IPS-18a (cell line): ENCODE measurements around the gene ZNF813.
A peak's percentile ranks its signal among the peaks of the same experiment; 100 is the strongest.
"Not testable (repeated sequence)": the region's sequence is repeated elsewhere in the genome, so short reads cannot be mapped to it uniquely, and the experiment has no call there.

Source experiments
- H3K27ac ChIP-seq: one replicate; pipeline ENCODE4 v1.5.1; 2013; ENCODE audit warnings: low read length
- H3K27me3 ChIP-seq: one replicate; pipeline ENCODE4 v1.6.1; 2013; ENCODE audit warnings: mild to moderate bottlenecking, low read length; ENCODE audit not compliant: control insufficient read depth, insufficient read depth
- H3K36me3 ChIP-seq: one replicate; pipeline ENCODE4 v1.6.1; 2013; ENCODE audit warnings: low read depth, low read length; ENCODE audit not compliant: control insufficient read depth
- H3K4me1 ChIP-seq: one replicate; pipeline ENCODE4 v1.6.1; 2013; ENCODE audit warnings: low read depth, low read length; ENCODE audit not compliant: control insufficient read depth
- H3K4me3 ChIP-seq: one replicate; pipeline ENCODE4 v1.5.1; 2013; ENCODE audit warnings: low read length
- H3K9ac ChIP-seq: one replicate; pipeline ENCODE4 v1.6.1; 2013; ENCODE audit warnings: mild to moderate bottlenecking, low read length, moderate library complexity
- H3K9me3 ChIP-seq: one replicate; pipeline ENCODE4 v1.6.1; 2013; ENCODE audit warnings: low read depth, low read length; ENCODE audit not compliant: control insufficient read depth

The ZNF813 gene

DNA sequence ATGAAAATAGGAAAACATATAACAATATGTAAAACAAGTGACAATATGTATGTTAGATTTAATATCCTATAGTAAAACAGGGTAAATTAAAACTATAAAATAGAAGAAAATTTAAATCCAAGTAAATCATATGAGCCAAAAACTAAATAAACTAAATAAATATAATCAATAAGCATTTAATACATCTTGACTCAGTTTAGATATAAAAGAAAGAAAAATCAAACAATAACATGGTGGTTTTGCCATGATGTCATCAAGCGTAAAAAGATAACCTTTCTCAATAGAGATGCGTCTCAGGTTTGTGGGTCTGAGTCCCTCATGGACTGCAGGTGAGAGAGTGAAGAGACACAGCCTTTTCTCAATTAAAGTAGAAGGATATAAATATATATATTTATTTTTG is 43.8 kb downstream of the ZNF813 start:
- H3K9me3 ChIP-seq = no peaks in the 10 kb centered on the region
- H3K4me1 ChIP-seq = no peaks in the 10 kb centered on the region
- no peak overlapping the region for H3K9ac ChIP-seq
- H3K27ac ChIP-seq = no peak overlapping the region
- no peaks in the 10 kb centered on the region for H3K36me3 ChIP-seq
- H3K4me3 ChIP-seq = no peak overlapping the region
- no peaks in the 10 kb centered on the region for H3K27me3 ChIP-seq

- Histone ChIP-seq H3K9ac (no peak overlapping the region), H3K9me3 (no peaks in the 10 kb centered on the region), H3K4me1 (no peaks in the 10 kb centered on the region), H3K4me3 (no peak overlapping the region), H3K27ac (no peak overlapping the region), H3K36me3 (no peaks in the 10 kb centered on the region), H3K27me3 (no peaks in the 10 kb centered on the region)
Measured at GRCh38 chr19:53511933-53512374, 44.4 kb downstream of the ZNF813 start.

GRCh38 chr19:53515047-53515446 is 47.5 kb downstream of the ZNF813 start:
- H3K9me3 ChIP-seq = not testable (repeated sequence)

GRCh38 chr19:53517114-53517741 is 49.7 kb downstream of the ZNF813 start:
- Histone ChIP-seq H3K4me3 (no peak overlapping the region), H3K9ac (no peak overlapping the region), H3K9me3 (no peaks in the 10 kb centered on the region), H3K4me1 (peaks cover 3% of the 10 kb centered on the region), H3K27ac (no peak overlapping the region), H3K27me3 (no peaks in the 10 kb centered on the region), H3K36me3 (no peaks in the 10 kb centered on the region)

More at GRCh38 chr19:53515047-53515446, 47.5 kb downstream of the ZNF813 start:
- H3K4me3 ChIP-seq, H3K4me1 ChIP-seq, H3K36me3 ChIP-seq, H3K27ac ChIP-seq, H3K9ac ChIP-seq, H3K27me3 ChIP-seq: not testable (repeated sequence)

- Histone ChIP-seq H3K27ac (no peak overlapping the region), H3K27me3 (no peaks in the 10 kb centered on the region), H3K36me3 (peaks cover 4% of the 10 kb centered on the region), H3K4me1 (peaks cover 3% of the 10 kb centered on the region), H3K9me3 (no peaks in the 10 kb centered on the region), H3K9ac (no peak overlapping the region), H3K4me3 (no peak overlapping the region)
Measured at GRCh38 chr19:53518121-53518520, 50.6 kb downstream of the ZNF813 start.

GRCh38 chr19:53518716-53519115 is 51.2 kb downstream of the ZNF813 start:
- peaks cover 8% of the 10 kb centered on the region for H3K36me3 ChIP-seq
- H3K9me3 ChIP-seq = no peaks in the 10 kb centered on the region
- no peak overlapping the region for H3K9ac ChIP-seq
- no peaks in the 10 kb centered on the region for H3K27me3 ChIP-seq
- no peak overlapping the region for H3K4me3 ChIP-seq
- H3K4me1 ChIP-seq = peaks cover 3% of the 10 kb centered on the region
- no peak overlapping the region for H3K27ac ChIP-seq

DNA sequence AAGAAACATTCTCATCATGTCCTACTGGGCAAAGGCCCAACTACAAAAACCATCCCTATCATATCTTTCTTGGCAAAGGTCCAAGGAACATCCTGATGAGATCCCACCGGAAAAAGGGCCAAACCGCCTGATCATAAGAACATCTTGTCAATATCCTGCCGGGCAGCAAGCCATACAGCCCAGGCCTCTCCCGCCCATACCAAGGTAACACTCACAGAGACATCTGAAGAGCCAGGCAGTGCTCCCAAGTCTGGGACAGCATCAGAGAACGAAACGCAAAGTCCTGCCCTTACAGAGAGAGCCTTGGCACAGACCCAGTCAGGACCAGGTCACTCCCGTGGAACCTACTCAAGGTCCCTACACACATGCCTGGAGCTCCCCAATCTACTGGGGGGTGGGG is 51.9 kb downstream of the ZNF813 start:
- Histone ChIP-seq H3K4me3 (no peak overlapping the region), H3K27me3 (no peaks in the 10 kb centered on the region), H3K9me3 (no peaks in the 10 kb centered on the region), H3K27ac (no peak overlapping the region), H3K9ac (no peak overlapping the region), H3K36me3 (peaks cover 9% of the 10 kb centered on the region), H3K4me1 (peaks cover 3% of the 10 kb centered on the region)

DNA sequence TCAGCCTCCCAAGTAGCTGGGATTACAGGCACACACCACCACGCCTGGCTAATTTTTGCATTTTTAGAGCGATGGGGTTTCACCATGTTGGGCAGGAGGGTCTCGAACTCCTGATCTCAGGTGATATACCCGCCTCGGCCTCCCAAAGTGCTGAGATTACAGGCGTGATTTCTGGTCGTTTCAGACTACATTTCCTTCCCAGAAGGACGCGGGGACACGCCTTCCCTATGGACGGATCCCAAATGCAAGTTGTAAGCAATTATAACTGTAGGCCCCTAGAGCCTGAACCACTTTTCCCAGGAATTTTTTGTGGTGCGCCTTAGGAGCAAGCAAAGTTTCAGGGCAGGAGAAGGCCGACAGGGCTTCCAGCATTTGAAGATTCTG is 52.6 kb downstream of the ZNF813 start:
- Histone ChIP-seq H3K27me3 (no peaks in the 10 kb centered on the region), H3K36me3 (peaks cover 9% of the 10 kb centered on the region), H3K4me1 (peaks cover 3% of the 10 kb centered on the region), H3K9me3 (no peaks in the 10 kb centered on the region), H3K4me3 (peak overlapping the region; percentile 89), H3K9ac (peak overlapping the region; percentile 15), H3K27ac (peak overlapping the region; percentile 10)

DNA sequence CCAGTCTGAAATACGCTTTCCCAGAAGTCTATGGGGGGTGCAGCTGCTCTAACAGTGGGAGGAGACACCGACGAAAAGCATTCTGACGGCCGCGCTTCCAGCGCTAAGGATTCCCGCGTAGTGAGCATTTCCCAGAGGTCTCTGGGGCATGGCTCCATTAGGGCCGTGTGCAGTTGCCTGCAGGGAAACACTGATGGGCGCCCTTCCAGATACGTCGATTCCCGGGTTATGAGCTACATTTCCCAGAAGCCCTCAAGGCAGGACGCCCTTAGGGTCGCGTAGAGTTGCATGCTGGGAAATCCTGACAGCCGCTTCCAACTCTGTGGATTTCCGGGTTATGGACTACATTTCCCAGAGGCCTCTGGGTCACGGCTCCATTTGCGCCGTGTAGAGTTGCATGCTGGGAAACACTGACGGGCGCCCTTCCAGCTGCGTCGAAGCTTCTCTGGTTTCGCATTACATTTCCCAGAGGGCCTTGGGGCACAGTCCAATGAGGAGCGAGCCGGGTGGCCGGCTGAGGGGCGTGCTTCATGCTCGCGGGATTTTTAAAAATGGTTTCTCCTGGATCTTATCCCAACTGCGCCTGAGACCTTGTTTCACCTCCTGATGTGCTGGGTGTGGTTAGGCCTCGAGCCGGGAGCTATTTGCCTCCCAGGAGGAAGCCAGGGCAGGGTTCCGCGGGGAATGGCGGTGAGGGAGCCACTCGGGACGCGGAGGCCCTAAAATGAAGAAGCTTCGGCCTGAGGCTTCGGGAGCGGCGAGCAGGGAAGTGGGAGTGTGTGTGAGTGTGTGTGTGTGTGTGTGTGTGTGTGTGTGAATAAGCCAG is 53.2 kb downstream of the ZNF813 start:
- Histone ChIP-seq H3K4me1 (peaks cover 3% of the 10 kb centered on the region), H3K27ac (peak overlapping the region; percentile 38), H3K9me3 (no peaks in the 10 kb centered on the region), H3K36me3 (peaks cover 9% of the 10 kb centered on the region), H3K9ac (peak overlapping the region; percentile 74), H3K27me3 (no peaks in the 10 kb centered on the region), H3K4me3 (peak overlapping the region; percentile 89)

DNA sequence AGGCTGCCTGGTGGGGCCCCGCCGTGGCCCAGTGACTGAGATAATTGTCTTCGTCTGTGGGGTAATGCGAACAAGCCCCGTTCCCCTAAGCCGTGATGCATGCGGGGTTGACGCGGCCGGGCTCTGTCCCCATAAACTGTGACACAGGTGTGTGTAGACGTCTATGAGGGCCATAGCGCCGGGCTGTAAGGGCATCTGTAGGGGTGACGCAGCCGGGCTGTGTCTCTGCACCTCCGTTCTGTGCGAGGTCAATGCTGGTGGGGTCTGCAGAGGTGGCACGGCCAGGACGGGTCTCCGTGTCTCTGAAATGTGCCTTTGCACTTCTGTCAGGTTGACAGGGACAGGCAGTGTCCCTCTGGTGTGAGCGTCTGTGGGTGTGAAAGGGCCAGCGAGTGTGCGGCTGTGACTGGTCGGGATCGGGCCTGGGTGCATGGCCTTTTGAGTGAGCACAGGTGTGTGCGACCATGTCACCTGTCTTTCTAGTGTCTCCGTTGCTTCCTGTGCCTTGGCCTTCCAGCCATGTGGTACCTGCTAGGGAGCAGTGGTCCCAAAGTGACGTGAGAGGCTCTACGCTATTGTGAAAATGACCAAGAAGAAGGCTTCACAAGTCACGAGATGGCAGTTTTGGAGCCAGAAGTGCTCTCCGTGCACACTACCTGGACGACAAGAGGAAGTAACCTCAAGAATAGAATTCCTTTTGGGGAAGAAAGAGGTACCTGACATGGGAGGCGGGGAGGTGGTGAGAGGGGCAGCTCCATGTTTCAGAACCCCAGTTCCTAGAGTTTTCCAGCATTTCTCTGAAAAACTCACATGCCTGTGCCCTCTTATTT is 54.1 kb downstream of the ZNF813 start:
- H3K9ac ChIP-seq = peak overlapping the region; percentile 74
- peak overlapping the region; percentile 38 for H3K27ac ChIP-seq
- H3K4me3 ChIP-seq = peak overlapping the region; percentile 89

DNA sequence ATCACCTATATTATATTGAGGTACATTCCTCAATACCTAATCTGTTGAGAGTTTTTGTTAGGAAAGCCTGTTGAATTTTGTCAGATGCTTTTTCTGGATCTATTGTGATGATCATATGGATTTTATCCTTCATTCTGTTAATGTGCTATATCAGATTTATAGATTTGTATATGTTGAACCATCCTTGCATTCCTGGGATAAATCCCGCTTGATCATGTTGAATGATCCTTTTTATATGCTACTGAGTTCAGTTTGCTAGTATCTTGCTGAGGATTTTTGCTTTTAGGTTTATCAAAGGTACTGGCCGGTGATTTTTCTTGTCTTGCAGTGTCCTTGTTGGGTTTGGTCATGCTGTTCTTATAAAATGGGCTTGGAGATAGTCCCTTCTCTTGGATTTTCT is 58.4 kb downstream of the ZNF813 start:
- H3K4me3 ChIP-seq = no peak overlapping the region
- peaks cover 3% of the 10 kb centered on the region for H3K9me3 ChIP-seq
- H3K4me1 ChIP-seq = peaks cover 3% of the 10 kb centered on the region
- no peak overlapping the region for H3K27ac ChIP-seq
- H3K36me3 ChIP-seq = peaks cover 34% of the 10 kb centered on the region
- no peak overlapping the region for H3K9ac ChIP-seq
- no peaks in the 10 kb centered on the region for H3K27me3 ChIP-seq

More for the DNA sequence above, 54.1 kb downstream of the ZNF813 start:
- peaks cover 3% of the 10 kb centered on the region for H3K9me3 ChIP-seq
- H3K4me1 ChIP-seq = peaks cover 3% of the 10 kb centered on the region
- H3K27me3 ChIP-seq = no peaks in the 10 kb centered on the region
- H3K36me3 ChIP-seq = peaks cover 9% of the 10 kb centered on the region
